Nephron (organoid): ENCODE results near the gene CDC34.

Experiments
- H3K27ac Mint-ChIP-seq, 3 experiments: 2 replicates each; pipeline ENCODE4 v1.8.0; 2020; ENCODE audit warnings: mixed read lengths in 3 of 3, mild to moderate bottlenecking in 2 of 3, moderate library complexity in 1 of 3
- H3K27me3 Mint-ChIP-seq: 2 replicates; pipeline ENCODE4 v1.8.0; 2021; ENCODE audit warnings: low read depth, mild to moderate bottlenecking, moderate library complexity, mixed read lengths
- H3K36me3 Mint-ChIP-seq: 2 replicates; pipeline ENCODE4 v1.8.0; 2020; ENCODE audit warnings: low read depth, mixed read lengths
- H3K4me1 Mint-ChIP-seq: 2 replicates; pipeline ENCODE4 v1.8.0; 2020; ENCODE audit warnings: mixed read lengths
- H3K4me3 Mint-ChIP-seq, 3 experiments: 2 replicates each; pipeline ENCODE4 v1.8.0; 2020; ENCODE audit warnings: mild to moderate bottlenecking in 3 of 3, mixed read lengths in 3 of 3, moderate library complexity in 2 of 3
- H3K9me3 Mint-ChIP-seq: 2 replicates; pipeline ENCODE4 v1.8.0; 2020; ENCODE audit warnings: mixed read lengths
- CTCF ChIP-seq, 3 experiments: fragments of 200-600 bp; sonication (generic); IDR thresholded peaks; one replicate each; pipeline ENCODE4 v1.5.0; 2021; ENCODE audit warnings: antibody characterized with exemption in 3 of 3; ENCODE audit not compliant: unreplicated experiment in 3 of 3

Gene CDC34

DNA sequence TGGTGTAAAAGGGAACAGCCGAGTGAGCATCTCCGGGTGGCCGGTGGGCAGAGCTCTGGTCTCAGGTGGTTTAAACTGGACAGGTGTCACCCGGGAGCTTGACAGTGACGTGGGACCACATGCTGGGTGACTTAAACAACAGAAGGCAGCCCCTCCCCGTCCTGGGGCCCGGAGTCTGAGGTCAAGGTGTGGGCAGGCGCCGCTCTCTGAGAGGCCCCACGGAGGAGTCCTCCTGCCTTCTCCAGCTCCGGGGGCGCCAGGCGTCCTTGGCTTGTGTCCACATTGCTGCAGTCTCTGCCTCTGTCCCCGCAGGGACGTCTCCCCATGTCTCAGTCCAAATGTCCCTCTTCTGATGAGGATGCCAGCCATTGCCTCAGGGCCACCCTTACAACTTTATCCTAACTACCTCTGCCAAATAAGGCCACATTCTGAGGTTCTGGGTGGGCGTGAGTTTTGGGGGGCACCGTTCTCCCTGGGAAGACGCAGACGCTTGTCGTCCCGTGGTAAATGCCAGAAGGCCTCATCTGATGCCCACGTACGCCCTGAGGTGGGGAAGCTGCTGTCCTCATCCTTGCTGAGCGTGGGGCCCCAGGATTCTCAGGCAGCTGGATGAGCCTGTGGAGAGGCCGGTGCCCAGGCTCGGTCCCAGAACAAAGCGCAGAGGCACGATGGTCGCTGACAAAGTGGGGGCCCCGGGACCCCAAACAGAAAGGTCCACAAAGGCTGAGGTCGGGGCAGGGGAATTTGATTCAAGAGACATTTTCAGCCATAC, 25.2 kb downstream of the CDC34 start:
- peaks cover 5% of the 10 kb centered on the region for H3K27me3 Mint-ChIP-seq
- H3K4me1 Mint-ChIP-seq = no peaks in the 10 kb centered on the region
- no peak for TF ChIP-seq CTCF (IDR thresholded peaks at IDR 0.05; ENCODE audit: unreplicated experiment in 3 of 3)
- peaks cover 2% of the 10 kb centered on the region for H3K9me3 Mint-ChIP-seq
- H3K36me3 Mint-ChIP-seq = no peaks in the 10 kb centered on the region
- H3K4me3 Mint-ChIP-seq = no peak overlapping the region
- H3K27ac Mint-ChIP-seq = no peak overlapping the region

GRCh38 chr19:558770-559439, 27.3 kb downstream of the CDC34 start:
- H3K9me3 Mint-ChIP-seq = peaks cover 9% of the 10 kb centered on the region
- no peak overlapping the region for H3K4me3 Mint-ChIP-seq
- no peaks in the 10 kb centered on the region for H3K27me3 Mint-ChIP-seq
- H3K4me1 Mint-ChIP-seq = no peaks in the 10 kb centered on the region
- H3K27ac Mint-ChIP-seq = no peak overlapping the region
- H3K36me3 Mint-ChIP-seq = peaks cover 9% of the 10 kb centered on the region
- no peak for TF ChIP-seq CTCF (IDR thresholded peaks at IDR 0.05; ENCODE audit: unreplicated experiment in 3 of 3)

- peaks cover 9% of the 10 kb centered on the region for H3K9me3 Mint-ChIP-seq
- no peak for TF ChIP-seq CTCF (IDR thresholded peaks at IDR 0.05; ENCODE audit: unreplicated experiment in 3 of 3)
- H3K27me3 Mint-ChIP-seq = no peaks in the 10 kb centered on the region
- no peaks in the 10 kb centered on the region for H3K4me1 Mint-ChIP-seq
- peaks cover 9% of the 10 kb centered on the region for H3K36me3 Mint-ChIP-seq
- H3K27ac Mint-ChIP-seq = no peak overlapping the region
- no peak overlapping the region for H3K4me3 Mint-ChIP-seq
Observed at GRCh38 chr19:560121-560520, 28.6 kb downstream of the CDC34 start.

GRCh38 chr19:566403-566802, 34.8 kb downstream of the CDC34 start:
- Mint-ChIP-seq H3K4me3 (peak overlapping the region; percentile 17 to 61 (median 60)), H3K27me3 (peaks cover 6% of the 10 kb centered on the region), H3K9me3 (peaks cover 11% of the 10 kb centered on the region), H3K4me1 (peaks cover 6% of the 10 kb centered on the region), H3K27ac (peak overlapping the region; percentile 68 to 91 (median 68)), H3K36me3 (peaks cover 17% of the 10 kb centered on the region)
- no peak for TF ChIP-seq CTCF (IDR thresholded peaks at IDR 0.05; ENCODE audit: unreplicated experiment in 3 of 3)

DNA sequence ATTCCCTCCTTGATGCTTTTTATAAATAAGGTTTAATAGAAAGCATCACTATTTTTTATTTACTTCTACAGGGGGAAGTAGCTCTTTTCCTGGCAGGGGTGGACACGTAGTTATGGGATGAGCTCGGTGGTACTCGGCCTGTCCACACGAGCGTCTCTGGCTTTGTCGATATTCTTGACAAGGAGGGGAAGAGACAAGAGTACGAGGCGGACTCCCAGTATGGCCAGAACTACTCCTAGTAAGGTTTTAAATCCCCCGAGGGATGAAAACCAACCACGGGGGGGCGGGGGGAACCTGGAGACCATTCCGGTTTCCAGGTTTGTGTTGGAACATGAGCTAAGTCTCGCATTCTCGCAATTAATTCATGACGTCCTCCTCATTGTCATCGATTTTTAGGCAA, 35.3 kb downstream of the CDC34 start:
- H3K4me3 Mint-ChIP-seq = peak overlapping the region in 1 of 3 experiments; percentile 8
- H3K9me3 Mint-ChIP-seq = peaks cover 11% of the 10 kb centered on the region
- peaks cover 17% of the 10 kb centered on the region for H3K36me3 Mint-ChIP-seq
- peaks cover 6% of the 10 kb centered on the region for H3K27me3 Mint-ChIP-seq
- peak overlapping the region; percentile 68 to 91 (median 68) for H3K27ac Mint-ChIP-seq
- no peak for TF ChIP-seq CTCF (IDR thresholded peaks at IDR 0.05; ENCODE audit: unreplicated experiment in 3 of 3)
- peaks cover 8% of the 10 kb centered on the region for H3K4me1 Mint-ChIP-seq
